Upper lobe of left lung (tissue), 4 donors: ENCODE measurements around the gene EIF3B.

ENCODE experiments used
- EP300 ChIP-seq, 4 donors: sonication (generic); formaldehyde crosslinking; IDR thresholded peaks; one replicate each; pipeline ENCODE4 v1.5.1; 2017; ENCODE audit warnings: antibody characterized with exemption in 4 of 4, control low read depth in 2 of 4
- POLR2A ChIP-seq, 4 donors: fragments of 450-650 bp; IDR thresholded peaks; one replicate each; pipeline ENCODE4 v1.5.1; 2016 to 2017; ENCODE audit warnings: antibody characterized with exemption in 4 of 4, mild to moderate bottlenecking in 2 of 4
- POLR2AphosphoS5 ChIP-seq, 2 donors: sonication (generic); formaldehyde crosslinking; IDR thresholded peaks; one replicate each; pipeline ENCODE4 v1.5.1; 2017; ENCODE audit warnings: antibody characterized with exemption in 2 of 2
- TF ChIP-seq, protein P1 (sequence below), 6 experiments: fragments of 450-650 bp in 4 of 6; fragments of 200-600 bp in 2 of 6; sonication (generic) in 2 of 6; IDR thresholded peaks; one replicate each; pipeline ENCODE4 v1.5.1; 2016 to 2019; ENCODE audit warnings: antibody characterized with exemption in 6 of 6

DNA sequence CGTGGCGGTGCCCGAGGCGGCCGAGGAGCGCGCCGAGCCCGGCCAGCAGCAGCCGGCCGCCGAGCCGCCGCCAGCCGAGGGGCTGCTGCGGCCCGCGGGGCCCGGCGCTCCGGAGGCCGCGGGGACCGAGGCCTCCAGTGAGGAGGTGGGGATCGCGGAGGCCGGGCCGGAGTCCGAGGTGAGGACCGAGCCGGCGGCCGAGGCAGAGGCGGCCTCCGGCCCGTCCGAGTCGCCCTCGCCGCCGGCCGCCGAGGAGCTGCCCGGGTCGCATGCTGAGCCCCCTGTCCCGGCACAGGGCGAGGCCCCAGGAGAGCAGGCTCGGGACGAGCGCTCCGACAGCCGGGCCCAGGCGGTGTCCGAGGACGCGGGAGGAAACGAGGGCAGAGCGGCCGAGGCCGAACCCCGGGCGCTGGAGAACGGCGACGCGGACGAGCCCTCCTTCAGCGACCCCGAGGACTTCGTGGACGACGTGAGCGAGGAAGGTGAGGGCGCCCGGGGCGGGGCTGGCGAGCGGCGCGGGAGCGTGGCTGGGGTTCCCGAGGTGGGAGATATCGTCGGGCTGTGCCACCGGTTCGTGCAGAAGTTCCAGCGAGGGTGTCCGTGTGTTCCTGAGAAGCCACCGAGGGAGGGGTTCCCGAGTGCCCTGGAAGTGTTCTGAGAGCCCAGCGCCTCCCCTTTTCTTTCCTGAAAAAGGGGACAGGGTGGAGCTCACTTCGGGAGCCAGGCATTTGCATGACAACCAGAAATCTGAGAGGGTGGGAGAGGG is 495 bp downstream of the EIF3B start:
- TF ChIP-seq, protein P1, sequence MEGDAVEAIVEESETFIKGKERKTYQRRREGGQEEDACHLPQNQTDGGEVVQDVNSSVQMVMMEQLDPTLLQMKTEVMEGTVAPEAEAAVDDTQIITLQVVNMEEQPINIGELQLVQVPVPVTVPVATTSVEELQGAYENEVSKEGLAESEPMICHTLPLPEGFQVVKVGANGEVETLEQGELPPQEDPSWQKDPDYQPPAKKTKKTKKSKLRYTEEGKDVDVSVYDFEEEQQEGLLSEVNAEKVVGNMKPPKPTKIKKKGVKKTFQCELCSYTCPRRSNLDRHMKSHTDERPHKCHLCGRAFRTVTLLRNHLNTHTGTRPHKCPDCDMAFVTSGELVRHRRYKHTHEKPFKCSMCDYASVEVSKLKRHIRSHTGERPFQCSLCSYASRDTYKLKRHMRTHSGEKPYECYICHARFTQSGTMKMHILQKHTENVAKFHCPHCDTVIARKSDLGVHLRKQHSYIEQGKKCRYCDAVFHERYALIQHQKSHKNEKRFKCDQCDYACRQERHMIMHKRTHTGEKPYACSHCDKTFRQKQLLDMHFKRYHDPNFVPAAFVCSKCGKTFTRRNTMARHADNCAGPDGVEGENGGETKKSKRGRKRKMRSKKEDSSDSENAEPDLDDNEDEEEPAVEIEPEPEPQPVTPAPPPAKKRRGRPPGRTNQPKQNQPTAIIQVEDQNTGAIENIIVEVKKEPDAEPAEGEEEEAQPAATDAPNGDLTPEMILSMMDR (IDR thresholded peaks at IDR 0.05): no peak
- TF ChIP-seq POLR2AphosphoS5 (IDR thresholded peaks at IDR 0.05): no peak
- TF ChIP-seq POLR2A (IDR thresholded peaks at IDR 0.05): no peak
- TF ChIP-seq EP300 (IDR thresholded peaks at IDR 0.05): no peak
